LoVo (cell line): ENCODE measurements around the gene PCOLCE2.
A peak's percentile ranks its signal among the peaks of the same experiment; 100 is the strongest.

ENCODE experiments used
- DNase-seq: peaks from one replicate; pipeline ENCODE4 v3.0.0-alpha.2; 2016; ENCODE audit warnings: low spot score

PCOLCE2 gene

GRCh38 chr3:142808103-142808917, 80.6 kb downstream of the PCOLCE2 start:
- DNase-seq: peak; percentile 6

DNA sequence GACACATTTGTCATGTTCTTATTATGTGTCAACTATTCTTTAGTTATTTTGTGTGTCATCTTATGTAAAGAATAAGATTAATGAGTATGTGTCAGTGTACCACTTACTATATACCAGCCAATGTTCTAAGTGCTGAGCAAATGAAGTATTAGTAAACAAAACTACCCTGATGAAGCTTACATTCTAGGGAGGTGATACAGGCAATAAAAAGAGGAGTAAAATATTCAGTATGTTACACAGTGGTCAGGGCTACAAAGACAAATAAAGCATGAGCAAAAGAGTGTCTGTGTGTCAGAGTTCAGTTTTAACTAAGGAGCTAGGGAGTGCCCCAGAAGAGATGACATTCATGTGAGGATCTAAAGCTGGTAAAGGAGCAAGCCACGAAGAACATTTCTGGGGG, 86.0 kb downstream of the PCOLCE2 start:
- DNase-seq: no peak

- no peak for DNase-seq
Measured at GRCh38 chr3:142801746-142802145, 87.1 kb downstream of the PCOLCE2 start.

DNA sequence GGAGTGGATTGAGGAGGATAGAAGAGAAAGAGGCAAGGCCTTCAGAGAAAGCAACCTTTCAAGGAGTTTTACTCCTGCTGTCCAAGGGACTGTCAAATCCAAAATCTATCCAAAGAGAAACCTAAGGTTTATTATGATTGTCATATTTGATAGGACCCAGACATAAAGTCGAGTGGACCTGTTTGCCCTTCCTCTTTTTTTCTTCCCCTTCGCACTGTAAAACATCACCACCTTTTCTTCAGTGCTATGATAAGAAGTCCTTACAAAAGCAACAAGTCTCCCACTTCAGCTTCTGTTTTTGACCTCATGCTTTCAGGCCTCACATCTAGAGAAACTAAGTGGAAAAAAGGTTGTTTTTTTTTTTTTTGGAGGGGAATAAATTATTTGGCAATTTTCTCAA, 92.1 kb downstream of the PCOLCE2 start:
- no peak for DNase-seq

DNA sequence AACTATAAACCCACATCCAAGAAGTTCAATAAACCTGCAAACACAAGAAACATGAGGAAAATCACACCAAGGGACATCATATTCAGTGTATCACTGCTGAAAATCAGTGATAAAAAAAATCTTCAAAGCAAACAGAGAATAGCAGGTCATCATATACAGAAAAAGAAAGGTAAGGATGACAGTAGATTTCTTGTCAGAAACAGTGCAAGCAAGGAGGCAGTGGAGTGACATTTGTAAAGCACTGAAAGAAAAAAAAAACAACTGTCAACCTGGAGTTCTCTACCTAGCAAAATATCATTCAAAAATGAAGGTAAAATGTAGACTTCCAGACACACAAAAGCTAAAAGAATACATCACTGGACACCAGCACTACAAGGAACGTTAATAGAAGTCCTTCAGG, 93.6 kb downstream of the PCOLCE2 start:
- no peak for DNase-seq

DNA sequence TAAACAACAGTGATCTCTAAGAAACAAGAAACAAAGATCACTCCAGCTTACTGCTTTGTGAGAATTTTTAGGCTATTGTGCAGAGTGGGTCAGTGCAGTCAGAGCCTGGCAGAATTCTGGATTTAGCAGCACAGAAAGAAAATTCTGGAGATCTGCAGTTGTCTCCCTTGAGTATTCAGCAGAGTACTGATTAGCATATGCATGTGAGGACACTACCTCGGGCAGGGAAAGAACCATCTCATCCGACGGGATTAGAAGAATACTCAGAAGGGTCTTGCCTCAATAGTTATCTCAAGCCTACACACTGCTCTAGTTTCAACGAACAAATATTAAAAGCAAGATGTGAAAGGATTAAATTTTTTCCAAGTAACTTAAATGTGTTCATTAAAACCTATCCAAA, 94.4 kb downstream of the PCOLCE2 start:
- no peak for DNase-seq

- DNase-seq: no peak
Measured at GRCh38 chr3:142787719-142788118, 101.2 kb downstream of the PCOLCE2 start.

- DNase-seq: no peak
Measured at GRCh38 chr3:142785996-142786395, 102.9 kb downstream of the PCOLCE2 start.

- no peak for DNase-seq
Measured at GRCh38 chr3:142784228-142784627, 104.7 kb downstream of the PCOLCE2 start.

GRCh38 chr3:142782616-142783015, 106.3 kb downstream of the PCOLCE2 start:
- DNase-seq: no peak

DNA sequence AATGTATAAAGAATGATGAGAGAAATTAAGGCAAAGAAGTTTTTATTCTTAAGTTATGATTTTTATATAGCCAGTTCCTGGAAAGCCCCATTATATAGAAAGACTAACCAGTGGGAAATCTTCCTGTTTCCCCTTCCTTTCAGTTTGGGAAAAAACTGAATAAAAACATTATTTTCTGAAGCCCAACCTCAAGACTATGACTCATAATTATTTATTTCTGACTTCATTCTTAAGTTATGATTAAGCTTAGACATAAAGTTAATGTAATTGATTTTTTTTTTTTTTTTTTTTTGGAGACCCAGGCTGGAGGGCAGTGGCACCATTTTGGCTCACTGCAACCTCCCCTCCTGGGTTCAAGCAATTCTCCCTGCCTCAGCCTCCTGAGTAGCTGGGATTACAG, 109.3 kb downstream of the PCOLCE2 start:
- no peak for DNase-seq

- DNase-seq: no peak
Measured at GRCh38 chr3:142778541-142778940, 110.3 kb downstream of the PCOLCE2 start.

- DNase-seq: no peak
Measured at GRCh38 chr3:142777927-142778326, 111.0 kb downstream of the PCOLCE2 start.

GRCh38 chr3:142768338-142768737, 120.5 kb downstream of the PCOLCE2 start:
- no peak for DNase-seq
